ENCODE results near the gene SMYD3. TPM values are rescaled to one million over a fixed set of nuclear protein-coding genes. Genes with fewer than 3 reads are reported as not detected.

Gene SMYD3
- total and polyA plus RNA-seq, 2 donors (not counting 3 experiments of a cell fraction or from before 2014, with no cell fraction given): 16.0 to 32.1 TPM

GRCh38 chr1:245938046-245938435, 569.0 kb downstream of the SMYD3 start:
- intact Hi-C loops (cut with micrococcal nuclease) (no loop called here), dilution Hi-C loops (cut with MboI; ENCODE audit: extremely low pct_ligation_motif_present, low sequenced_read_pairs) (no loop called here)
- Histone ChIP-seq H3K9me3 (replicated peaks; ENCODE audit: control insufficient read depth, insufficient read depth, low read length) (no peaks in the 10 kb centered on the region), H3K9me1 (replicated peaks; ENCODE audit: control insufficient read depth, extremely low read depth, insufficient read depth, low read length) (no peaks in the 10 kb centered on the region), H3K4me2 (ENCODE audit: insufficient read depth, low read length) (no peak overlapping the region), H3K79me2 (ENCODE audit: control insufficient read depth, insufficient read depth, low read length) (no peaks in the 10 kb centered on the region), H3K9ac (replicated peaks; ENCODE audit: extremely low read depth, insufficient read depth, low read length) (no peak overlapping the region), H3K4me3 (replicated peaks in 1 of 3; ENCODE audit: insufficient read depth in 1 of 3, low read depth in 1 of 3, low read length in 3 of 3) (no peak overlapping the region), H2AFZ (ENCODE audit: low read depth, low read length) (no peak overlapping the region), H3K36me3 (ENCODE audit: control insufficient read depth in 2 of 2, extremely low read depth in 1 of 2, insufficient read depth in 2 of 2, low read length in 2 of 2) (no peaks in the 10 kb centered on the region), H4K20me1 (replicated peaks; ENCODE audit: control insufficient read depth, extremely low read depth, insufficient read depth, low read length) (no peaks in the 10 kb centered on the region), H3K27me3 (ENCODE audit: control insufficient read depth in 2 of 2, insufficient read depth in 2 of 2, low read length in 2 of 2) (no peaks in the 10 kb centered on the region), H3K4me1 (ENCODE audit: control insufficient read depth, extremely low read depth, insufficient read depth, low read length) (no peaks in the 10 kb centered on the region), H3K27ac (ENCODE audit: insufficient read depth, low read depth, low read length) (no peak overlapping the region)
- DNase-seq (ENCODE audit: low read depth, low spot score) (no peak), FAIRE-seq (no peak)
- ChIA-PET CTCF (no interaction called here), POLR2A (no interaction called here)
- no peak for TF ChIP-seq EZH2 (IDR thresholded peaks at IDR 0.05; ENCODE audit: borderline replicate concordance, low read depth, low read length, severe bottlenecking)
- no peak for TF ChIP-seq GATA2 (IDR thresholded peaks at IDR 0.05; ENCODE audit: insufficient read depth, insufficient read length, low read depth, low read length)
- no peak for TF ChIP-seq POLR2AphosphoS5 (IDR thresholded peaks at IDR 0.05; ENCODE audit: insufficient read depth, low read depth, low read length)
- TF ChIP-seq JUN (IDR thresholded peaks at IDR 0.05; ENCODE audit: borderline replicate concordance, insufficient read depth, insufficient read length, low read depth): no peak
- TF ChIP-seq FOS (IDR thresholded peaks at IDR 0.05; ENCODE audit: borderline replicate concordance, insufficient read depth, low read length): no peak
- BruUV-seq (replicated peaks): no TSS peak

GRCh38 chr1:245937316-245938045, 569.6 kb downstream of the SMYD3 start:
- no peak for DNase-seq (ENCODE audit: low read depth, low spot score)
- no TSS peak for BruUV-seq (replicated peaks)
- dilution Hi-C loops (cut with MboI; ENCODE audit: extremely low pct_ligation_motif_present, low sequenced_read_pairs): no loop called here
- Histone ChIP-seq H3K4me1 (ENCODE audit: control insufficient read depth, extremely low read depth, insufficient read depth, low read length) (no peaks in the 10 kb centered on the region), H3K27me3 (ENCODE audit: control insufficient read depth in 2 of 2, insufficient read depth in 2 of 2, low read length in 2 of 2) (no peaks in the 10 kb centered on the region), H3K79me2 (ENCODE audit: control insufficient read depth, insufficient read depth, low read length) (no peaks in the 10 kb centered on the region), H3K9me3 (replicated peaks; ENCODE audit: control insufficient read depth, insufficient read depth, low read length) (no peaks in the 10 kb centered on the region), H3K4me2 (ENCODE audit: insufficient read depth, low read length) (no peak overlapping the region), H3K36me3 (ENCODE audit: control insufficient read depth in 2 of 2, extremely low read depth in 1 of 2, insufficient read depth in 2 of 2, low read length in 2 of 2) (no peaks in the 10 kb centered on the region), H3K4me3 (replicated peaks in 1 of 3; ENCODE audit: insufficient read depth in 1 of 3, low read depth in 1 of 3, low read length in 3 of 3) (no peak overlapping the region), H3K27ac (ENCODE audit: insufficient read depth, low read depth, low read length) (no peak overlapping the region), H4K20me1 (replicated peaks; ENCODE audit: control insufficient read depth, extremely low read depth, insufficient read depth, low read length) (no peaks in the 10 kb centered on the region), H2AFZ (ENCODE audit: low read depth, low read length) (no peak overlapping the region), H3K9me1 (replicated peaks; ENCODE audit: control insufficient read depth, extremely low read depth, insufficient read depth, low read length) (no peaks in the 10 kb centered on the region), H3K9ac (replicated peaks; ENCODE audit: extremely low read depth, insufficient read depth, low read length) (no peak overlapping the region)
- no peak for FAIRE-seq
- ChIA-PET CTCF (no interaction called here), POLR2A (no interaction called here)
- TF ChIP-seq CTCF (IDR thresholded peaks at IDR 0.05; ENCODE audit: extremely low read depth in 1 of 2, insufficient read depth in 1 of 2, low read depth in 1 of 2, low read length in 2 of 2) (no peak), GATA2 (IDR thresholded peaks at IDR 0.05; ENCODE audit: insufficient read depth, insufficient read length, low read depth, low read length) (no peak), FOS (IDR thresholded peaks at IDR 0.05; ENCODE audit: borderline replicate concordance, insufficient read depth, low read length) (no peak), JUN (IDR thresholded peaks at IDR 0.05; ENCODE audit: borderline replicate concordance, insufficient read depth, insufficient read length, low read depth) (no peak), MAX (IDR thresholded peaks at IDR 0.05; ENCODE audit: insufficient read depth, insufficient read length) (no peak), EZH2 (IDR thresholded peaks at IDR 0.05; ENCODE audit: borderline replicate concordance, low read depth, low read length, severe bottlenecking) (no peak), POLR2AphosphoS5 (IDR thresholded peaks at IDR 0.05; ENCODE audit: insufficient read depth, low read depth, low read length) (no peak), MYC (IDR thresholded peaks at IDR 0.05; ENCODE audit: low read depth, low read length) (no peak), POLR2A (IDR thresholded peaks at IDR 0.05; ENCODE audit: low read depth, low read length) (no peak)
- intact Hi-C loops (cut with micrococcal nuclease): no loop called here
